Immature natural killer cell (primary cell): Measurements from ENCODE around the gene PTPRG. TPM values are rescaled to one million over a fixed set of nuclear protein-coding genes. Genes with fewer than 3 reads are reported as not detected.

Experiments
- DNase-seq, 3 donors: peaks; one replicate each; pipeline ENCODE4 v3.0.0; 2022; ENCODE audit warnings: mixed read lengths in 1 of 3
- H3K27ac Mint-ChIP-seq, 6 donors: one replicate each; pipeline ENCODE4 v1.8.0; 2020; ENCODE audit warnings: mixed read lengths in 6 of 6, mild to moderate bottlenecking in 5 of 6, inconsistent platforms in 4 of 6, moderate library complexity in 3 of 6
- H3K27me3 Mint-ChIP-seq, 3 donors: one replicate each; pipeline ENCODE4 v1.8.0; 2020 to 2021; ENCODE audit warnings: low read depth in 3 of 3, mild to moderate bottlenecking in 3 of 3, mixed read lengths in 3 of 3, moderate library complexity in 3 of 3, inconsistent platforms in 1 of 3
- H3K36me3 Mint-ChIP-seq, 3 donors: one replicate each; pipeline ENCODE4 v1.8.0; 2020; ENCODE audit warnings: mixed read lengths in 3 of 3, inconsistent platforms in 2 of 3, mild to moderate bottlenecking in 2 of 3
- H3K4me1 Mint-ChIP-seq, 2 donors: one replicate each; pipeline ENCODE4 v1.8.0; 2020; ENCODE audit warnings: inconsistent platforms in 2 of 2, mild to moderate bottlenecking in 2 of 2, mixed read lengths in 2 of 2, moderate library complexity in 1 of 2
- H3K4me3 Mint-ChIP-seq, 5 donors: one replicate each; pipeline ENCODE4 v1.8.0; 2020; ENCODE audit warnings: mild to moderate bottlenecking in 5 of 5, mixed read lengths in 5 of 5, inconsistent platforms in 3 of 5, moderate library complexity in 3 of 5
- H3K9me3 Mint-ChIP-seq, 6 donors: one replicate each; pipeline ENCODE4 v1.8.0; 2020; ENCODE audit warnings: mild to moderate bottlenecking in 6 of 6, mixed read lengths in 6 of 6, inconsistent platforms in 4 of 6, moderate library complexity in 3 of 6
- polyA plus RNA-seq, 3 donors: library from polyadenylated mRNA; unstranded; fragments of 300-500 nt; fragmentation: Illumina TruSeq; gene quantifications; one replicate each; pipeline ENCODE4 v1.2.3, GENCODE V29; 2021

PTPRG gene
- polyA plus RNA-seq, 3 donors from 2014 or later, result 0.13 TPM; not detected in 2

DNA sequence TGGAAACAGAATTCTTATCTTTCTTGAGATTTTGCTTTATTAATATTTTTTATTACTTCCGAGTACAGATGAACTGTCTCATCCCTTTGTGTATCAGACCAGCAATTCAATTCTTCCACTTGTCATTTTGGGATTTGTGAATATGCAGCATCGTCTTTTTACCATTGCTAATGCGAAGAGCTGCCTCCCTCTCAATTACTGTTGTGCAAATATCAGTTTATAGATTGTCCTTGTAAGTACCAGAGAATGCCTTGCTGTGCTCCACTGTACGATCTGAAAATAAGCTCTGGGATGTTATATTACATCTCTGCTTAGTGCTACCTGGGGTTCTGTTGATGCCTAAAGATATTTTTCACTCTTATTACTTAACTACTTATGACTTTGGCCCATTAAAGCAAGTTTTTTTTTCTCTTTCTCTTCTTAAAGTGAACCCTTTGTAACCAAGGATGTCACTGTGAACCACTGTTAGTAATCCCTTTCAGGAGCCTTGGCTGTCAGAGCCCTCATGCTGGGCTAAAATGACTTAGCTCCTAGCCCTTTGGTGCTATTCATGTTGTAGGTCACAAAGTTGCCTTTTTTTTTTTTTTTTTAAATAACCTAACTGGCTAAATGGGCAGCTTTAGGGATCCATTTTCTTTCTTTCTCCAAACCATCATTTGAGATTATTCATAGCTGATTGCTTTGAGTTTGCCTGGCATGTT lies 429.1 kb downstream of the PTPRG start:
- no peak overlapping the region for H3K4me3 Mint-ChIP-seq
- no peaks in the 10 kb centered on the region for H3K4me1 Mint-ChIP-seq
- H3K27ac Mint-ChIP-seq, result no peak overlapping the region
- DNase-seq, result no peak
- H3K9me3 Mint-ChIP-seq, result peaks cover 0 to 2% (median 0%) of the 10 kb centered on the region in 6 donors
- H3K36me3 Mint-ChIP-seq, result no peaks in the 10 kb centered on the region
- H3K27me3 Mint-ChIP-seq, result peaks cover 0 to 1% (median 0%) of the 10 kb centered on the region in 3 donors

- peaks cover 0 to 1% (median 0%) of the 10 kb centered on the region in 3 donors for H3K27me3 Mint-ChIP-seq
- H3K4me1 Mint-ChIP-seq, result no peaks in the 10 kb centered on the region
- H3K4me3 Mint-ChIP-seq, result no peak overlapping the region
- peaks cover 0 to 7% (median under 1%) of the 10 kb centered on the region in 6 donors for H3K9me3 Mint-ChIP-seq
- no peak for DNase-seq
- H3K27ac Mint-ChIP-seq, result no peak overlapping the region
- peaks cover 0 to 5% (median 0%) of the 10 kb centered on the region in 3 donors for H3K36me3 Mint-ChIP-seq
These were observed 430.3 kb downstream of the PTPRG start for GRCh38 chr3:61991706-61992105.

DNA sequence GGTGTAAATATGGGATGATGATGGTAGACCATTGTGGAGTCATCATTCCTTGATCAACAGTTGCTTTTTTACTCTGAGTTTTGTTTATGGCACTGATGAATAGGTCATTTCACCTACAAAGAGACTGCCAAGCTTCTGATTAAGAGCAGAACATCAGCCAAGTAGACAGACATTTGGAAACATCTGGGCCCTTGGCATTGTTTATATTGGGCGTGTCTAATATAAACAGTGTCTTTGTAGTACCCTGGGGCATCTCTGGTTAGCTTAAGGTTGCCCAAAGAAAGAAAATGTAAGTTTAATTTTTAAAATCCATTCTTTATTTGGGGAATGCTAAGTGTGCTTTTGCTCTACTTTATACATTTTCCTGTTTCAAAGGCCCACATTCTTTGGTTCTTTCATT lies 435.0 kb downstream of the PTPRG start:
- Mint-ChIP-seq H3K4me3 (no peak overlapping the region), H3K36me3 (peaks cover 0 to 5% (median 0%) of the 10 kb centered on the region in 3 donors), H3K9me3 (peaks cover 0 to 22% (median 4%) of the 10 kb centered on the region in 6 donors), H3K4me1 (no peaks in the 10 kb centered on the region), H3K27me3 (peaks cover 0 to 2% (median 0%) of the 10 kb centered on the region in 3 donors), H3K27ac (no peak overlapping the region)
- DNase-seq, result no peak

DNA sequence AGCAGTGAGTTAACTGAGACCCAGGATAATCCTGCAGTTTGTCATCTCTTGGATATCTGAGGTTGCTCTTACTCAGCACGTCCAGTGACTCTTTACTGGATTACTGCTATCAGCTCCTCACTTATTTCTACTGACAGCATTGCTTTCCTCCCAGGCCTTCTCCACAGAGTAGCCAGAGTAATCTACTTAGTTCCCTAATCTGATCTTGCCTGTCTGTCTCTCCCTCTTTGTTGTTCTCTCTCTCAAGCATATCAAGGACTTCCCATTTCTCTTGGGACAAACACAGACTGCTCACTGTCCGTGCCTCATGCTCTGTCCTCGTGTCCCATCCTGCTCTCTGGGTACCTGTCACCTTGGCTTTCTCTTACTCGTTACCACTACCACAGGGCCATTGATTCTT lies 435.7 kb downstream of the PTPRG start:
- Mint-ChIP-seq H3K36me3 (peaks cover 0 to 5% (median 0%) of the 10 kb centered on the region in 3 donors), H3K4me1 (no peaks in the 10 kb centered on the region), H3K9me3 (peaks cover 0 to 22% (median 3%) of the 10 kb centered on the region in 6 donors), H3K4me3 (no peak overlapping the region), H3K27ac (no peak overlapping the region), H3K27me3 (peaks cover 0 to 2% (median 0%) of the 10 kb centered on the region in 3 donors)
- DNase-seq, result no peak

DNA sequence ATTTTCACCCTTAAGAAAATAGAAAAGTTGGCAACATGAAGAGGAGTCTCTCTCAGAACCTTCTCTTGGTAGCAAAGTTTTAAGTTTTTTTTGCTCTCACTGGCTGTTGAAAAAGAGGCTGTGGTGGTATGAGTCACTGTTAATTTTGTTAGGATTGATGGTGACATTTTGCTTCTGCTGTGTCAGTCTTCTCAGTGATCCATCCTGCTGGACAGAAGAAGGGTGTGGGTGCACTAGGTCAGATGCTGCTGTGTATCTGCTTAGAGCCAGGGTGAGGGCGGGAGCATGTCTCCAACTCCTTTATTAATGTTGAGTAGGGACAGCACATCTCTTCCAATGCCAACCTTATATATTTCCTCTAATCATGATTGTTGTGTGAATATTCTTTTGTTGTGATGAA lies 442.5 kb downstream of the PTPRG start:
- no peaks in the 10 kb centered on the region for H3K27me3 Mint-ChIP-seq
- no peak for DNase-seq
- peaks cover 0 to 17% (median 0%) of the 10 kb centered on the region in 6 donors for H3K9me3 Mint-ChIP-seq
- no peaks in the 10 kb centered on the region for H3K36me3 Mint-ChIP-seq
- H3K4me1 Mint-ChIP-seq, result no peaks in the 10 kb centered on the region
- no peak overlapping the region for H3K27ac Mint-ChIP-seq
- no peak overlapping the region for H3K4me3 Mint-ChIP-seq

GRCh38 chr3:62007036-62007435 lies 445.7 kb downstream of the PTPRG start:
- DNase-seq, result no peak
- Mint-ChIP-seq H3K27me3 (peaks cover 0 to 5% (median 0%) of the 10 kb centered on the region in 3 donors), H3K27ac (no peak overlapping the region), H3K9me3 (peaks cover 0 to 10% (median 0%) of the 10 kb centered on the region in 6 donors), H3K4me1 (no peaks in the 10 kb centered on the region), H3K4me3 (no peak overlapping the region), H3K36me3 (no peaks in the 10 kb centered on the region)

GRCh38 chr3:62010989-62011388 lies 449.6 kb downstream of the PTPRG start:
- Mint-ChIP-seq H3K36me3 (no peaks in the 10 kb centered on the region), H3K4me1 (no peaks in the 10 kb centered on the region), H3K27me3 (peaks cover 0 to 5% (median 2%) of the 10 kb centered on the region in 3 donors), H3K4me3 (no peak overlapping the region), H3K27ac (no peak overlapping the region), H3K9me3 (peaks cover 0 to 5% (median under 1%) of the 10 kb centered on the region in 6 donors)
- no peak for DNase-seq

GRCh38 chr3:62011666-62012065 lies 450.3 kb downstream of the PTPRG start:
- Mint-ChIP-seq H3K4me1 (no peaks in the 10 kb centered on the region), H3K4me3 (no peak overlapping the region), H3K9me3 (peaks cover 0 to 9% (median 4%) of the 10 kb centered on the region in 6 donors), H3K27ac (no peak overlapping the region), H3K36me3 (no peaks in the 10 kb centered on the region), H3K27me3 (peaks cover 0 to 6% (median 2%) of the 10 kb centered on the region in 3 donors)
- no peak for DNase-seq

DNA sequence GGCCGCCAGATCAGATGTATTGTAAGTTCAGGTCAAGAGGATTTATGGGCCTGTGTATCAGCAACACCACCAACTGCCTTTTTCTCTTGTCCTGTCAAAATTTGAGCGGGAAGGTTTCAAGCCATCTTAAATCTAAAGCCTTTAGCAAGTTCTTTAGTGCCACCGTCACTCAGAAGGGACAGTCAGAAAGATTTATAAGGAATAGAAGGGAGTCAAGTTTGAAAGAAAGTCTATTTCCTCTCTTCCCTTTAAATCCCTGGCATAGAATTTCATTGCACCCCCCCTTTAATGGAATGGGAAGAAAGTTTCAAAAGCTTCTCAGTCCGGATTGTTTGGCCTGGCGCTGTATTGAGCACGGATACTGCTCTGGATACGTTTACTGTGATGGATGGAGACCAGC lies 452.6 kb downstream of the PTPRG start:
- Mint-ChIP-seq H3K4me1 (no peaks in the 10 kb centered on the region), H3K27me3 (peaks cover 0 to 6% (median 2%) of the 10 kb centered on the region in 3 donors), H3K9me3 (peaks cover 2 to 14% (median 8%) of the 10 kb centered on the region in 6 donors), H3K27ac (no peak overlapping the region), H3K4me3 (no peak overlapping the region), H3K36me3 (no peaks in the 10 kb centered on the region)
- DNase-seq, result no peak

DNA sequence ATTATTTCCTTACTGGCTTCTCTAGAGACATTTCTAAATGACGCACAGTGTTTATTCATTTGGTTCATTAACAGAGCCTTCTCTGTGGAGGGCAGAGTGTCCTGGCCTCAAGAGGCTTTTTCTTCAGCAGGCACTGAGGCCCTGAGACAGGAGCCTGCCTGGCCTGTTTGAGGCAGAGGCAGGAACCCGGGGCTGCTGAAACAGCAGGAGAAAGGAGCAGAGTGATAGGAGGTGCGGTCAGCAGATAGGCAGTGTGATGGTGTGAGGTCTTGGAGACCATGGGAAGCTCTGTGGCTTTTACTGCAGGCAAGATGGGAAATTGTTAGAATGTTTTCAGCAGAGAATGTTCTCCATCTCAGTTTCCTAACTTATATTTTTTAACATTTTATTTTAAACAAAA lies 453.7 kb downstream of the PTPRG start:
- peaks cover 2 to 14% (median 8%) of the 10 kb centered on the region in 6 donors for H3K9me3 Mint-ChIP-seq
- DNase-seq, result no peak
- H3K27ac Mint-ChIP-seq, result no peak overlapping the region
- H3K27me3 Mint-ChIP-seq, result peaks cover 0 to 3% (median 2%) of the 10 kb centered on the region in 3 donors
- H3K4me1 Mint-ChIP-seq, result no peaks in the 10 kb centered on the region
- no peak overlapping the region for H3K4me3 Mint-ChIP-seq
- no peaks in the 10 kb centered on the region for H3K36me3 Mint-ChIP-seq

DNA sequence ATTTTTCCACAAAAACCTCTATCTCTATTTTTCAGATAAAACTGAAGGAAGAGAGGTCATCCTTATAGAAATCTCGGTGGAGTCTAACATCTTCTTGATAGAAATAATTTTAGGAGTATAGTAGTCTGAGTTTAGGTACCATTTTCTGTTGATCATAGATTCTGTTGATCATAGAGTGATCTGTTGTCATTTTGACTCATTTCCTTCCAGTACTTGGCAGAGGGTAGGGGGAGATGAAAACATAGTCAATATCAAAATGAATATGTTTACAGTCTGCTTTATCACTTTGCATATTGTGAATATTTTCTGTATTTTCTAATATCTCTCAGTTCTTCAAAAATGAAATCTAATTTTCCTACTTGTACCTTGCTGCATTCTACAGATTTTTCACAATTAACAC lies 458.5 kb downstream of the PTPRG start:
- no peaks in the 10 kb centered on the region for H3K4me1 Mint-ChIP-seq
- DNase-seq, result no peak
- peaks cover 1 to 3% (median 3%) of the 10 kb centered on the region in 3 donors for H3K27me3 Mint-ChIP-seq
- H3K27ac Mint-ChIP-seq, result no peak overlapping the region
- peaks cover 2 to 21% (median 8%) of the 10 kb centered on the region in 6 donors for H3K9me3 Mint-ChIP-seq
- no peaks in the 10 kb centered on the region for H3K36me3 Mint-ChIP-seq
- no peak overlapping the region for H3K4me3 Mint-ChIP-seq

DNA sequence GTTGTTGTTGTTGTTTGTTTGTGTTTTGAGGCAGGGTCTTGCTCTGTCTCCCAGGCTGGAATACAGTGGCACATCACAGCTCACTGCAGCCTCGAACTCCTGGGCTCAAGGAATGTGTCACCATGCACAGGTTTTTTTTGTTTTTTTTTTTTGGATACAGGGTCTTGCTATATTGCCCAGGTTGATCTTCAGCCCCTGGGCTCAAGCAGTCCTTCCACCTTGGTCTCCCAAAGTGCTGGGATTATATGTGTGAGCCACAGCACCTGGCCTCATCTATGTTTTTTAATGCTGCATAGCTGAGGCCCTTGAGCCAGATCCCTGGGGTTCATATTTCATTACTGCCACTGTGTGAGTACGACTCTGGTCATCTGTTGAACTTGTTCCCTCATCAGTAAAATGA lies 459.3 kb downstream of the PTPRG start:
- H3K27ac Mint-ChIP-seq, result no peak overlapping the region
- DNase-seq, result no peak
- H3K9me3 Mint-ChIP-seq, result peaks cover 2 to 24% (median 8%) of the 10 kb centered on the region in 6 donors
- peaks cover 1 to 3% (median 2%) of the 10 kb centered on the region in 3 donors for H3K27me3 Mint-ChIP-seq
- H3K36me3 Mint-ChIP-seq, result no peaks in the 10 kb centered on the region
- H3K4me3 Mint-ChIP-seq, result no peak overlapping the region
- no peaks in the 10 kb centered on the region for H3K4me1 Mint-ChIP-seq

- no peak for DNase-seq
- H3K4me3 Mint-ChIP-seq, result no peak overlapping the region
- H3K36me3 Mint-ChIP-seq, result no peaks in the 10 kb centered on the region
- H3K27me3 Mint-ChIP-seq, result peaks cover 0 to 3% (median 2%) of the 10 kb centered on the region in 3 donors
- no peaks in the 10 kb centered on the region for H3K4me1 Mint-ChIP-seq
- H3K9me3 Mint-ChIP-seq, result peaks cover 0 to 27% (median 3%) of the 10 kb centered on the region in 6 donors
- H3K27ac Mint-ChIP-seq, result no peak overlapping the region
These were observed 460.9 kb downstream of the PTPRG start for GRCh38 chr3:62022312-62022711.

DNA sequence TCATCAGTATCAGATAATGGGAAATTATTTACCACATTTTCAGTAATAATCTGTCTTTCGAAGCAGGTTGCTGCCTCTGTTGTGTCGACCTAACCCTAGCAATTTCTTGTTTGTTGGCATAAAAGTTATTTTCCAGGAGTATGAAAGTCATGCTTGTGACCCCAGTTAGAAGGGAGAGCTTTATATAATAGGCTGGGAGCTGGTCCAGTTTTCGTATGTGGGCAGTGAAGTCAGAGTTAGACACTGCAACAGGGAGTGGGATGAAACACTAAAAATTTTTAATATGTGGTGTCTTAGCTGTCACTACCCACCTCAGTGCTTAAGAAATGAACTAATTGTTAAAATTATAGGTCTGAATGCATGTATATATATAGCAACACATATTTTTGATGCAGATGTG lies 463.5 kb downstream of the PTPRG start:
- H3K36me3 Mint-ChIP-seq, result no peaks in the 10 kb centered on the region
- H3K4me3 Mint-ChIP-seq, result no peak overlapping the region
- no peak for DNase-seq
- H3K27me3 Mint-ChIP-seq, result peaks cover 0 to 3% (median 2%) of the 10 kb centered on the region in 3 donors
- H3K4me1 Mint-ChIP-seq, result no peaks in the 10 kb centered on the region
- peaks cover 0 to 22% (median 4%) of the 10 kb centered on the region in 6 donors for H3K9me3 Mint-ChIP-seq
- no peak overlapping the region for H3K27ac Mint-ChIP-seq
